ENCODE data around the gene RTN3. TPM values are rescaled to one million over a fixed set of nuclear protein-coding genes. Genes with fewer than 3 reads are reported as not detected.

RTN3 gene
- total and polyA plus RNA-seq, 12 donors = 31.1 to 72.0 (median 50.6) TPM

- no peak overlapping the region for H3K4me3 ChIP-seq
- intact Hi-C loops (cut with DNase I) = no loop called here
- no peaks in the 10 kb centered on the region for H3K36me3 ChIP-seq
- 96 to 97% methylated on average over 7 of the region's 7 CpGs for WGBS, 2 donors
- H3K9me3 ChIP-seq = no peaks in the 10 kb centered on the region
- H3K4me1 ChIP-seq = peaks cover 0 to 18% (median 8%) of the 10 kb centered on the region in 9 donors
- DNase-seq = no peak
- no peaks in the 10 kb centered on the region for H3K27me3 ChIP-seq
- H3K27ac ChIP-seq = no peak overlapping the region
- ATAC-seq = no peak
- no peak for TF ChIP-seq CTCF (IDR thresholded peaks at IDR 0.05)
Observed at GRCh38 chr11:63694596-63694995, 13.3 kb downstream of the RTN3 start.

DNA sequence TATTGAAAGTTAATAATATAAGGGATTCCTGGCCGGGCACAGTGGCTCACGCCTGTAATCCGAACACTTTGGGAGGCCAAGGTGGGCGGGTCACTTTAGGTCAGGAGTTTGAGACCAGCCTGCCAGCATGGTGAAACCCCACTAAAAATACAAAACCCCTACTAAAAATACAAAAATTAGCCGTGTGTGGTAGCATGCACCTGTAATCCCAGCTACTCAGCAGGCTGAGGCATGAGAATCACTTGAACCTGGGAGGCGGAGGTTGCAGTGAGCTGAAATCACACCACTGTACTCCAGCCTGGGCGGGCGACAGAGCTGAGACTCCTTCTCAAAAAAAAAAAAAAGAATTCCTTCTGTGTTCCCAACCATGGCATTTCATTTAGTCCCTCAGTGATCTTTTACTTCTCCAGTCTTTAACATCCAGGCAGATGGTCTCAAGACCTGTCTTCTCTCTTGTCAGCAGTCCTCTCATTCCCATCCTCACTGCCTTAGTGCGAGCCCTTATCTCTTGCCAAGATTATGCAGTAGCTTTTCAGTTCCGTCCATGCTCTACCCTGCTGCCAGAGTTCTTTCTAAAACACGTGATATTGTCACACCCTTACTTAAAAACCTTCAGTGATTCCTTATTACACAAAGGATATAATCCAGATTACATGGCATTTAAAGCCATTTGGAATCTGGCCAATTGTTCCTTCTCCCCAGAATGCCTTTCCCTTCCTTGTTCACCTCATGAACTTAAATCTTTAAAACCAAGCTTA lies 17.9 kb downstream of the RTN3 start:
- Histone ChIP-seq H3K9me3 (no peaks in the 10 kb centered on the region), H3K27me3 (no peaks in the 10 kb centered on the region), H3K4me1 (peaks cover 0 to 19% (median 12%) of the 10 kb centered on the region in 9 donors), H3K27ac (peak overlapping the region in 1 of 10 donors; percentile 12), H3K36me3 (no peaks in the 10 kb centered on the region), H3K4me3 (no peak overlapping the region)
- no peak for DNase-seq
- TF ChIP-seq CTCF (IDR thresholded peaks at IDR 0.05) = no peak
- intact Hi-C loops (cut with DNase I) = no loop called here
- 68 to 72% methylated on average over 11 of the region's 11 CpGs for WGBS, 2 donors
- ATAC-seq = peak in 3 of 8 donors; percentile 50 to 60 (median 55)

- Histone ChIP-seq H3K36me3 (no peaks in the 10 kb centered on the region), H3K27me3 (no peaks in the 10 kb centered on the region), H3K4me1 (peaks cover 0 to 18% (median 12%) of the 10 kb centered on the region in 9 donors), H3K4me3 (no peak overlapping the region), H3K27ac (no peak overlapping the region), H3K9me3 (no peaks in the 10 kb centered on the region)
- WGBS, 2 donors = 96 to 98% methylated on average over 1 of the region's 1 CpG
- no peak for DNase-seq
- no peak for TF ChIP-seq CTCF (IDR thresholded peaks at IDR 0.05)
- no peak for ATAC-seq
- intact Hi-C loops (cut with DNase I) = no loop called here
Observed at GRCh38 chr11:63699896-63700295, 18.6 kb downstream of the RTN3 start.

GRCh38 chr11:63705526-63705925 lies 24.2 kb downstream of the RTN3 start:
- Histone ChIP-seq H3K4me1 (peaks cover 0 to 30% (median 16%) of the 10 kb centered on the region in 9 donors), H3K27me3 (no peaks in the 10 kb centered on the region), H3K9me3 (no peaks in the 10 kb centered on the region), H3K36me3 (peaks cover 0 to 6% (median 0%) of the 10 kb centered on the region in 9 donors), H3K27ac (no peak overlapping the region), H3K4me3 (no peak overlapping the region)
- ATAC-seq = no peak
- 52 to 57% methylated on average over 2 of the region's 2 CpGs for WGBS, 2 donors
- no peak for DNase-seq
- intact Hi-C loops (cut with DNase I) = no loop called here
- TF ChIP-seq CTCF (IDR thresholded peaks at IDR 0.05) = no peak

All from heart right ventricle (tissue), 16 donors.